ENCODE measurements around the gene SAA2.
"Not testable (repeated sequence)": the region's sequence is repeated elsewhere in the genome, so short reads cannot be mapped to it uniquely, and the experiment has no call there.

SAA2 gene

DNA sequence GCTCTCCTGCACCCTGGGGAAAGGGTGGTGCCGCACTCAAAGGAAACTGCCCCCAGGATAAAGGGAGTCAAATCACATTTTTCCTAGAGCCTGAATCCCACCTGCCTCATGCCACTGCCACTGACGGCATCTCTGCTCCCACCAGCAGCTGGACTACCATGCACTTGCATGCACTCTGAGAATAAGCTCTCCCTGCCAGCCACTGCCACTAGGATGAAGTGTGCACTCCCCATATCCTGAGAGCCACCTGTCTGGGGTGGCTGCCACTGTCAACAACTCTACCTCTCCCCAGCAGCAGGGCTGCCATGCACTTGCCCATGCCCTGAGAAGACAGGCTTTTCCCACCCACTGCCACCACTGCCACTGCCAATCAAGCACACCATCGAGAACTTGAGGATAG lies 44.2 kb downstream of the SAA2 start:
- H3K4me3 Mint-ChIP-seq = no peak overlapping the region
- H3K4me1 Mint-ChIP-seq (ENCODE audit: low read depth in 2 of 2) = no peaks in the 10 kb centered on the region
- H3K27me3 Mint-ChIP-seq = peaks cover 59 to 90% of the 10 kb centered on the region in 2 donors
- no peaks in the 10 kb centered on the region for H3K9me3 Mint-ChIP-seq
- no peak for ATAC-seq (replicated peaks)
- no peak for DNase-seq
- H3K27ac Mint-ChIP-seq = no peak overlapping the region
- peaks cover 3% of the 10 kb centered on the region for H3K36me3 Mint-ChIP-seq (ENCODE audit: insufficient read depth)

DNA sequence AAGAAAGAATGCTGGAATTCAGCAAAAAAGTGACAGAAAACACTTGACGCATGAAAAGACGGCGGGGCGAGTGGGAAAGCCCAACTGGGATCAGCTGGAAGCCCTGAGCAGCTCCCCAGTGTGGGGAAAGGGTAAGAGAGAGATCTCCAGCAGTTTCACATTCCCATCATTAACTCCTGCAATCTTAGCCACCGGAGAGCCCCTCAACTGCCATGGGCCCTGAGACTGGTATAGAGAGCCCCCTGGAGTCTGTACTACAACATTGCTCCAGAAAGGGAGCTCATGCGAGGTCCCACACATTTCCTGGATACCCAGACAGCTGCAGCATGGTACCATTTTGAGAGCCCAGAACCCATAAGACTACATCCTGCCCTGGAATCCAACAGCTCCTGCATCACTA lies 44.7 kb downstream of the SAA2 start:
- Mint-ChIP-seq H3K9me3 (no peaks in the 10 kb centered on the region), H3K4me1 (ENCODE audit: low read depth in 2 of 2) (no peaks in the 10 kb centered on the region), H3K27me3 (peaks cover 59 to 90% of the 10 kb centered on the region in 2 donors), H3K36me3 (ENCODE audit: insufficient read depth) (peaks cover 3% of the 10 kb centered on the region), H3K4me3 (no peak overlapping the region), H3K27ac (no peak overlapping the region)
- ATAC-seq (replicated peaks) (no peak), DNase-seq (no peak)

DNA sequence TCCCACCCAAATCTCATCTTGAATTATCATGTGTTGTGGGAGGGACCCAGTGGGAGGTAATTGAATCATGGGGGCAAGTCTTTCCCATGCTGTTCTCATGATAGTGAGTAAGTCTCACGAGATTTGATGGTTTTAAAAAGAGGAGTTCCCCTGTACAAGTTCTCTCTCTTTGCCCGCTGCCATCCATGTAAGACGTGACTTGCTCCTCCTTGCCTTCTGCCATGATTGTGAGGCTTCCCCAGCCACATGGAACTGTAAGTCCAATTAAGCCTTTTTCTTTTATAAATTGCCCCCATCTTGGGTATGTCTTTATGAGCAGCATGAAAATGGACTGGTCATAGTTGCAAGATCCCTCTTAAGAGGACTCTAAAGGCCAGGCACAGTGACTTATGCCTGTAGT lies 50.7 kb downstream of the SAA2 start:
- not testable (repeated sequence) for H3K36me3 Mint-ChIP-seq (ENCODE audit: insufficient read depth); H3K27ac Mint-ChIP-seq; DNase-seq; H3K4me1 Mint-ChIP-seq (ENCODE audit: low read depth in 2 of 2); H3K4me3 Mint-ChIP-seq; ATAC-seq (replicated peaks); H3K9me3 Mint-ChIP-seq
- peaks cover 29 to 54% of the 10 kb centered on the region in 2 donors for H3K27me3 Mint-ChIP-seq

DNA sequence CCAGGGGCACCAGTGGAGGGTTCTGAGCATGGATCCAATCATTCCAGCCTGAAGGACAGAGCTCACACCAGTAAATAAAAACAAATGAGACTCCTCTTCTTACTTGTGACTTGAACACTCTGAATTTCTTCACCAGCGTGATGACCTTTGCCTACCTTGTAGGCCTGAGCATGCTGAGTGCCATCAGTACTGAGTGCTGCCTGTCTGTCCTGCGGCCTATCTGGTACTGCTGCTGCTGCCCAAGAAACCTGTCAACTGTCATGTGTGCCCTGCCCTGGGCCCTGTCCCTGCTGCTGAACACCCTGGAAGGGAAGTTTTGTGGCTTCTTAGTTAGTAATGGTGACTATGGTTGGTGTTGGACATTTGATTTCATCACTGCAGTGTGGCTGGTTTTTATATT lies 51.9 kb downstream of the SAA2 start:
- H3K27me3 Mint-ChIP-seq = peaks cover 29 to 54% of the 10 kb centered on the region in 2 donors
- H3K27ac Mint-ChIP-seq = no peak overlapping the region
- peaks cover 5% of the 10 kb centered on the region for H3K36me3 Mint-ChIP-seq (ENCODE audit: insufficient read depth)
- H3K4me1 Mint-ChIP-seq (ENCODE audit: low read depth in 2 of 2) = no peaks in the 10 kb centered on the region
- DNase-seq (no peak), ATAC-seq (replicated peaks) (no peak)
- H3K4me3 Mint-ChIP-seq = no peak overlapping the region
- no peaks in the 10 kb centered on the region for H3K9me3 Mint-ChIP-seq
